ENCODE measurements around the gene COL27A1. TPM values are rescaled to one million over a fixed set of nuclear protein-coding genes. Genes with fewer than 3 reads are reported as not detected.

Gene COL27A1
- total and polyA plus RNA-seq, 9 of the 15 experiments (the other 6 are each of a cell fraction or from before 2014, with no cell fraction given): 0.07 TPM; not detected in 8

DNA sequence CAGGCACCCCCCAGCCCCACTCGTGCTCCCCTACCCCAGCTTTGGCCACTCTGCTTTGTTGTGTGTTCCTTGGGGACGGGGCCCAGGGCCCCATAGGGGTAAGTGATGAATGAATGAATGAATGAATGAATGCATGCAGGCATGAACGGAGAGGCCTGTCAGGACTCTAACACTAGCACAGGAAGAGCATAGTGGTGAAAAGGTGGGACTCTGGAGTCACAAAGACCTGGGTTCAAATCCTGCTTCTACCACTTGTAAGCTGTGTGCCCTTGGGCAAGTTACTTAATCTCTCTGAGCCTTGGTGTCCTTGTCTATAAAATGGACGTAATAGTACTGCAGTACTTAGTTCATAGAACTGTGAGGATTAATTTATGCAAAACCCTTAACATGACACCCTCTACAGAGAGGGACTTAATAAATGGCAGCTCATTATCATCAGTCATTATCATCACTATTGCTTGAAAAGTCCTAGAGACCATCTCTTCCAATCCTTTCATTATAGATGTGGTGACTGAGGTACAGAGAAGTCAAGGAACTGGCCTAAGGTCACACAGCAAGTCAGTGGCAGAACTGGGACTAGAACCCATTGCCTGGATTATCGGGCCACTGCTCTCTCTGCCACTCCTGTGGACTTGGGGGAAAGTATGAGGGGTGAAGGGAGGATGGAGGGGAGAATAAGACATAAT lies 187.6 kb downstream of the COL27A1 start:
- H2AFZ ChIP-seq (ENCODE audit: low read depth, low read length): no peak overlapping the region
- in situ Hi-C loops (cut with MboI): no loop called here
- H4K20me1 ChIP-seq (replicated peaks; ENCODE audit: control insufficient read depth, insufficient read depth, low read length): peaks cover 11% of the 10 kb centered on the region; the same call in 1 of the 2 replicates
- WGBS (ENCODE audit: insufficient coverage, low coverage, missing lambda C conversion rate): 80% methylated on average over 4 of the region's 5 CpGs
- ChIA-PET POLR2A (interaction anchor here (0.7 kb wide), 1 partner anchor 311 kb away, joined by 3 read pairs; no protein-coding TSS in a partner anchor), CTCF (ENCODE audit: low intra/inter-chr PET ratio) (interaction anchor here (1.2 kb wide), 1 partner anchor 311 kb away, joined by 4 read pairs; no protein-coding TSS in a partner anchor)
- BruUV-seq (replicated peaks): no TSS peak
- ATAC-seq (no peak), DNase-seq (ENCODE audit: extremely low read depth in 1 of 4, low spot score in 3 of 4) (no peak), FAIRE-seq (no peak)
- H3K4me1 ChIP-seq (replicated peaks in 1 of 2; ENCODE audit: control insufficient read depth in 2 of 2, insufficient read depth in 2 of 2, low read length in 2 of 2): peaks cover 0 to 4% of the 10 kb centered on the region in 2 experiments; a peak in 1 of 5 replicates
- H3K9me1 ChIP-seq (ENCODE audit: control insufficient read depth, insufficient read depth, low read length): no peaks in the 10 kb centered on the region
- H3K27ac ChIP-seq (ENCODE audit: extremely low read depth, low read depth, low read length): no peak overlapping the region
- H3K9me3 ChIP-seq (replicated peaks; ENCODE audit: control insufficient read depth, insufficient read depth, low read depth, low read length): no peaks in the 10 kb centered on the region
- no peak overlapping the region for H3K4me3 ChIP-seq
- no peaks in the 10 kb centered on the region for H3K79me2 ChIP-seq (ENCODE audit: control insufficient read depth, insufficient read depth, low read length)
- TF ChIP-seq ZNF24 (IDR thresholded peaks at IDR 0.05): peak; percentile 95
- TF ChIP-seq ZNF398 (CRISPR knock-in tag; IDR thresholded peaks at IDR 0.05): no peak
- TF ChIP-seq KDM1A (IDR thresholded peaks at IDR 0.05): 0 out of 4 replicates have a peak, but pooled peaks of 1 of the 2 experiments have one; percentile 16
- TF ChIP-seq ZFP36 (IDR thresholded peaks at IDR 0.05; ENCODE audit: low read depth, low read length, partially characterized antibody): peak; percentile 57
- TF ChIP-seq ADNP (tag; IDR thresholded peaks at IDR 0.05): peak; percentile 64
- peak; percentile 69 for TF ChIP-seq BRD9 (IDR thresholded peaks at IDR 0.05; ENCODE audit: low read depth, partially characterized antibody)
- no peak for TF ChIP-seq THRAP3 (IDR thresholded peaks at IDR 0.05; ENCODE audit: borderline replicate concordance)
- TF ChIP-seq ZNF445 (CRISPR knock-in tag; IDR thresholded peaks at IDR 0.05; ENCODE audit: low read depth): no peak
- peak; percentile 82 for TF ChIP-seq RBM25 (IDR thresholded peaks at IDR 0.05; ENCODE audit: low read depth, low read length, severe bottlenecking)
- TF ChIP-seq BCOR (IDR thresholded peaks at IDR 0.05): peak; percentile 62; the same call in 1 of the 2 replicates
- TF ChIP-seq, protein P1, sequence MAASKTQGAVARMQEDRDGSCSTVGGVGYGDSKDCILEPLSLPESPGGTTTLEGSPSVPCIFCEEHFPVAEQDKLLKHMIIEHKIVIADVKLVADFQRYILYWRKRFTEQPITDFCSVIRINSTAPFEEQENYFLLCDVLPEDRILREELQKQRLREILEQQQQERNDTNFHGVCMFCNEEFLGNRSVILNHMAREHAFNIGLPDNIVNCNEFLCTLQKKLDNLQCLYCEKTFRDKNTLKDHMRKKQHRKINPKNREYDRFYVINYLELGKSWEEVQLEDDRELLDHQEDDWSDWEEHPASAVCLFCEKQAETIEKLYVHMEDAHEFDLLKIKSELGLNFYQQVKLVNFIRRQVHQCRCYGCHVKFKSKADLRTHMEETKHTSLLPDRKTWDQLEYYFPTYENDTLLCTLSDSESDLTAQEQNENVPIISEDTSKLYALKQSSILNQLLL (CRISPR knock-in tag; IDR thresholded peaks at IDR 0.05; ENCODE audit: borderline replicate concordance): no peak
- TF ChIP-seq STAT5B (CRISPR knock-in tag; IDR thresholded peaks at IDR 0.05): no peak
- TF ChIP-seq ZKSCAN1 (IDR thresholded peaks at IDR 0.05; ENCODE audit: low read depth, low read length): no peak
- TF ChIP-seq ZNF41 (CRISPR knock-in tag; conservative IDR thresholded peaks at IDR 0.05): no peak
- no peak for TF ChIP-seq ZSCAN29 (IDR thresholded peaks at IDR 0.05)
- TF ChIP-seq PCBP2 (IDR thresholded peaks at IDR 0.05; ENCODE audit: low read depth, low read length, poor library complexity, severe bottlenecking): no peak
- TF ChIP-seq FOS (IDR thresholded peaks at IDR 0.05; ENCODE audit: extremely low read depth, insufficient read length): no peak
- H3K27me3 ChIP-seq (ENCODE audit: control insufficient read depth in 2 of 2, insufficient read depth in 2 of 2, low read length in 2 of 2): no peaks in the 10 kb centered on the region
- H3K36me3 ChIP-seq (ENCODE audit: control insufficient read depth, insufficient read depth, low read length): peaks cover 15% of the 10 kb centered on the region; the same call in 2 of the 3 replicates
- intact Hi-C loops (cut with micrococcal nuclease): no loop called here
- H3K4me2 ChIP-seq (ENCODE audit: insufficient read depth, low read length): no peak overlapping the region
- H3K9ac ChIP-seq (ENCODE audit: insufficient read depth in 1 of 2, low read depth in 2 of 2, low read length in 2 of 2): no peak overlapping the region

Data from K562 (cell line).